Stimulated activated CD8-positive, alpha-beta memory T cell treated with anti-CD3 and anti-CD28 coated beads, Interleukin-7, amount 100 ng/mL, for 48 hours (primary cell): ENCODE measurements around the gene AHNAK.

ENCODE experiments used
- DNase-seq, 2 donors: peaks; one replicate each; pipeline ENCODE4 v3.0.0-alpha.2; 2020; ENCODE audit warnings: low read depth in 1 of 2; ENCODE audit errors: extremely low read depth in 1 of 2

The AHNAK gene

DNA sequence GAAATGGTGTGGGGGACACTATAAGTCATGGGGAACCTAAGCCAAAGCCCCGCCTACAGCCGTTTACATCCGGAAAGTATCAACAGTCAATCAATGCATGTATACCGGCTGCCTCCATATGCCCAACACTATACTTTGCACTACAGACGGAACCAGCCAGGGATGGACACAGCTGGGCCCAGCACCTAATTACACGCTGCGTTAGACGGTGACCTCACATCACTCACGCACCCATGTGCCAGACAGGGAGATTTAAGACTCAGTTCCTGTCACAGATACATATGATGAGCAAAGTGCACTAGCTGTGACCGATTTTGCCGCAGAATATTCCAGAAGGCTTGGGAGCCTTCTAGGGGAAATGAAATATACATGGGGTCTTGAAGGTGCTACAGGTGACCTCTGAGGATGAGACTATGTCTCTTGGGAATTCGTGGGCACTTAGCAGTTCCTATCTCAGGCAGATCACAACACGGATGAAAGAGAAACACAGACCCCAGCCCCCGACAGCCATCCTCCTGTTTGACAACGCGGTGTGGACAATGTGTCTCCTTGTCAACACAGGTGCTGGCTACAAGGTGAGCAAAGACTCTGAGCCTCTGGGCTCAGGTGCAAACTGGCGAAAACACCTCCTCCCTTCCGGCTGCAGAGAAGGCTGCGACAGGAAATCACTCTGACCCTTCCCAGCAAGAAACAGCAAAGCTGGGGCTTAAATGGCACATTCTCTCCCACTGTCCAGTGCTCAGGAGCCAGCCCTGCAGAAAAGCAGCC, 8.0 kb downstream of the AHNAK start:
- no peak for DNase-seq

DNA sequence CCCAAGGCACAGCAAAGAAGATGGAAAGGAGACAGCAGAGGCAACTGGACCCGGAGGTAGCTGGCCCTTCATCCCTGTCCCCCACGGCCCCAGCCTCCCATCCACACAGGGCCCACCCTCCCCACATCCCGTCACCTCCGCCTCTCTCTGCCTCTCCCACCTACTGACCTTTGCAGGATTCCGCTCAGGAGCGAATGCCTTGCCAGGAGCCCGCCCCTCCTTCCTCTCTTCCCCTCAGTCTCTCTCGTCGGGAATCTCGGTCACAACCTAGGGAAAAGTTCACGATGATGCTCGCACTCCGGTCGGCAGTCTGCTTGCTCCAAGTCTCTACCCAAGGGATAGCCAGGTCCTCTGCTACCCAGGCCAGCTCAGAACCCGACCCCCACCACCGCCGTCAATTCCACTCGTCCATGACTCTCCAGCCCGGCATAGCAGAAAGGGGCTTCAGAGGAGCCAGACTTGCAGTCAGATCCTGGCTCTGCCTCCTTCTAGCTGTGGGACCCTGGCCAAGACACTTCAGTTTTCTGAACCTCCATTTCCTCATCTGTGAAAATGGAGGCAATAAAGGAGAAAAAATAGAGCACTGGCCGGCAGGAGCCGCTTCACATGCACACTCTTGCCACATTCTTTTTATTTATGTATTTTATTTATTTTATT, 10.2 kb downstream of the AHNAK start:
- DNase-seq: no peak

DNA sequence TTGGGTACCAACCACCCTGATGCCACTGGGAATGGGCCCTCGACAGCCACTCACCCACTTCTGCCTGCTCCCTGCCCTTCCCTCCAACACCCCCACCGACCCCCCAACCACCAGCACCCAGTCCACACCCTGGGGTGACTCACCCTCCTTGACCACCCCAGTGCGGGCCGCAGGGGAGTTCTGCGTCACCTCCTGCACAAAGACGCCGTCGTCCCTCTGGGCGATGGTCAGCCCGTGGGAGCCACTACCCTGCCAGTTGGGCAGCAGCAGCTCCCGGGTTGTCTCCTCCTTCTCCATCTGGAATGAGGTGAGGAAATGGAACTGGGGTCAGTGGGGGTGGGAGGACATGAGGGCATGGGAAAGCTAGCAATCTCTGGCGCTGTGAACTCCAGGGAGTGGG, 10.8 kb downstream of the AHNAK start:
- DNase-seq: no peak

DNA sequence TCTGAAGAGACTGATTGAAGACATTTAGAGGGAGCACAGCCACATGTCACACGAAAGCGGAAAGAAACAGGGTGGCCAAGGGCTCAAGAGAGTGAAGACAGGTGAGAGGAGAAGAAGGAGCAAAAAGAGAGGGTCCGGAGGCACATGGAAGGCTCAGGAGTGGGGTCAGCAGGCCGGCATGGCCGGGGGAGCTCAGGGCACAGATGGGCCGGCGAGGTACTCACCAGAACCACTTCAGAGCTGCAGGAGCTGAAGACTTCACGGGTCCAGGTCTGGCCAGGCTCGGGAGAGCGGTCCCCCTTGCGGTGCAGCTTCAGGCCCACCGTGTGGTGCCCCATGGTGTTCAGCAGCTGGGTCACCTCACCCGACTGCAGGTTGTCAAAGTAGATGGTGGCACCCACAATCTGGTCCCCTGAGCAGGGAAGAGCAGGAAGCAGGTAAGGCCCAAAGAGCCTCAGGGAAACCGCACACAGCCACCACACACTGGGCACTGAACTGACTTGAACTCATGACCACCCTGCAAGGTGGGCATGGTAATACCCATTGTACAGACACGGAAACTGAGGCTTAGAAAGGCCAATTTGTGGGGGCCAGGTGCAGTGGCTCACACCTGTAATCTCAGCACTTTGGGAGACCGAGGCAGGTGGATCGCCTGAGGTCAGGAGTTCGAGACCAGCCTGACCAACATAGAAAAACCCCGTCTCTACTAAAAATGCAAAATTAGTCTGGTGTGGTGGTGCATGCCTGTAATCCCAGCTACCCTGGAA, 11.6 kb downstream of the AHNAK start:
- no peak for DNase-seq

DNA sequence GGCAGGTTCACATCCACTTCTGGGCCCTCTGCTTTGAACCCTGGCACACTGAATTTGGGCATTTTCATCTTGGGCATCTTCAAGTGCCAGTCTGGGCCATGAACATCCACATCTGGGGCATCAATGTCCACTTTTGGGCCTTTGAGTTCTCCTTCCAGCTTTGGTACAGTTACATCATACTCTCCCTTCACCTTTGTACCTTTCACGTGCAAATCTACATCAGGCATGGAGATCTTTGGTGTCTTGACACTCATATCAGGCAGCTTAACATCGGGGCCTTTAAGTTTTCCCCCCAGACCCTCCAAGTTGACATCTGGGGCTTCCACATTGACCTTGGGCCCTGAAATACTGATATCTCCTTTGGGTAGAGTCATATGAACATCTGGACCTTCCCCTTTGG, 14.5 kb downstream of the AHNAK start:
- no peak for DNase-seq

DNA sequence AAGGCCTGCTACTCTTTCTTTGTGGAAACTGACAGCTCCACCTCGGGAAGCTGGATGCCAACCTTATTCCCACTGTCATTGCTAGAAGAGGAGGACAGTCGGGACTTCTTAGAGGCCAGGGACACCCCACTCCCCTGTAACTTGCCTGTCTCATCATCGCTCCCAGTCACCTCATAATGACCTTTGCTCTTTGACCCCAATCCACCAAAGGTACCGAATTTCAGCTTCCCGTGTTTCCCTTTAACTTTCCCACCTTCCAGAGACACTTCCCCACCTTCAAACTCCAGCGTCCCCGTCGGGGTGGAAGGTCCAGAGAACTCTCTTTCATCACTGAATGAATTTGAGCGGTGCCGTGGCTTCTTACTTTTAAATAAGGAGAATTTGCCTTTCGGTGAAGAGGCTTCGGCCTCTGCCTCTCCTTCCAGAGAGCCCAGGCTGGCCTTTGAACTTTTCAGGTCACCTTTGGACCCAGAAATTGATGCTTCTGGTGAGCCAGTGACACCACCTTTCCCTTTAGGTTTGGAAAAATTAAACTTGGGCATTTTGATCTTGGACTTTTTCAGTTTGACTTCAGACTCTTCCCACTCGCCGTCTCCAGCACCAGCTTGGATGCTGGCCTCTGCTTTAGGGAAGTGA, 29.8 kb downstream of the AHNAK start:
- no peak for DNase-seq

DNA sequence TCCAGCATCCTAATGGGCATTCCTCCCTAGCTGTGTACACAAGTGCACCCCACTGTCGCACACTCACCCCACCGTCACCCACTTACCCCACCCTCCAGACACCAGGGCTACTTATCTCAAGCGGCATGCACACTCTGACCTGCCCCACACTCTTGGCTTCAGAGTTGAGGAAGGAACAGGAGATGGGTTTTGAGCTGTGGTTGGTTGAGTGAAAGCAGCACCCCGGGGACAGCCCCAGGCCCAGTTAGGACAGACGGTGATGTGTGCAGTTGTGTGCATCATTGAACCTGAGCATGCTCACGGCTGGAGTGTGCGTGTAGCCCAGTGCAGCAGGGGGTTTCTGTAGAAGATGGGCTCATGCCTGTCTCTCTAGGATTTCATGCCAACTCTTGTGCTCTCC, 32.5 kb downstream of the AHNAK start:
- DNase-seq: no peak

DNA sequence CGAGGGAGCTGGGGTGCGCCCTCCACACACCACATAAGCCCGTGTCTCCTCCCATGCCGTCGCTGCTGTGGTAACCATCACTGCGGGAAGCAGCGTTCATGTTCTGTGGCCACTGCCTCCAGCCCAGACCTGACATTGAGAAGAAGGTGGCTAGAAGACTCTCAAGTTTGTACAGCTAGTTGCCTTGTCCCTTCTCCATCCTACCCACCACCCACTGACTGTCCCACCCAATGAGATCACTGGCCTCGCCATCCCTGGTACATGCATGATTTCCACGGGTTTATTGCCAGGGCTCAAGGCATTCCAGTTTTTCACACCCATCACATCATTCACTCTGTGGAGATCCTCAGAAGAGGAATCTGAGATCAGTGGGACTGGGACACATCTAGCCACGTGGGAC, 33.0 kb downstream of the AHNAK start:
- DNase-seq: no peak

DNA sequence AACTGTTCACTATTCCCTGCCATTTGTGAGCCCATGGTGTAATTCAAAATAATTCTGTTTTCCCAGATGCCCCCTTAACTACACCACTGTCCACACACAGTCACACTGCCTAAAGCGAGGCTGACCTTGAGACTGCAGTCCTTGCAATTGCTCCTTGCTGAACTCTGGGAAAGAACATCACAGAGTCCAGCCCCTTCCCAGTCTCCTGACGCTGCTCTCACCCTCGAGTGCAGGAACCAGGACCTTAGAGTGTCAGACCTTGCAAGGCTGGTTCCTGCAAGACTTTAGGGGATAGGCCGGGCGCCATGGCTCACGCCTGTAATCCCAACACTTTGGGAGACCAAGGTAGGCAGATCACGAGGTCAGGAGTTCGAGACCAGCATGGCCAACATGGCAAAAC, 33.6 kb downstream of the AHNAK start:
- DNase-seq: no peak

DNA sequence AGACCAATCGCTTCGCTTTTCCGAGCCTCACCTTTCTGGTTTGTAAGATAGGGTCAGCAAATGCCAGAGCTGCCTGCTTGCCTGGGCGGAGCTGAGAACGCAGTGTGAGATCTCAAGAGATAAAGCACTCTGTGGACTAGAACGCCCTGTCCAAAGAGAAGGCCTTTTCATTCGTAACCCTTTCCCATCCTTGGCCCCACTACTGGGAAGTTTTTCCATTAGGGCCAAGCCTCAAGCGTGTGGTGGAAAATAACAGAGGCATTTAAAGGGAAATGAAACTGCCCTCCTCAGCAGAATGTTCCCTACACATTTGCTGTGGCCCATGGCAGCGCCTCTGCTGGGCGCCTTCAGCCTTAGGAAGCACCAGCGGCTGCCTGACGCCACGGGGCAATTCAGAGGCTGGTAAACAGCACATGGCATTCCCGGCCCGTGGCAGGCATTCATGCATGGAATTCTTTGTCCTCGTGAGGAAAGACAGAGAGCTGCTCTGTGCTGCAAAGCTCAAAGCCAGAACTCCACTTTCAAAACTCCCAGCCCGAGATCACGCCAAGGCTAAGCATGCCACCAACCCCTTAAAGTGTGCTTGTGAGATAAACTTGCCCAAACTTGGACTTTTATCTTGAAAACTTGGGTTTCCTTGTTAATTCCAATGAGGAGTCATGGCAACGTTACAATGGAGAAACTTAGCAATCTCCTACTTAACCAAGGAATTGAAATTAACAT, 38.1 kb downstream of the AHNAK start:
- no peak for DNase-seq

DNA sequence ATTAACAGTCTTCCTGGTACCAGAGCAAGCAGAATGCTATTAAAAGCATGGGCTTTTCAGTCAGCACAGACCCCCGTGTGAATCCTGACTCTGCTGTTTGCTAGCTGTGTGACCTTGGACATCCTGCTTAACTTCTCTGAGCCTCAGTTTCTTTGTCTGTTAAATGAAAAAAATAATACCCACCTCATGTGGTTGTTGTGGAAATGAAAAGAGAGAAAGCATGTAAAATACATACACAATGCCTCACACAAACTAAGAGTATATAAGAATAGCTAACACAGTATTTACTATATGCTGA, 39.5 kb downstream of the AHNAK start:
- no peak for DNase-seq

DNA sequence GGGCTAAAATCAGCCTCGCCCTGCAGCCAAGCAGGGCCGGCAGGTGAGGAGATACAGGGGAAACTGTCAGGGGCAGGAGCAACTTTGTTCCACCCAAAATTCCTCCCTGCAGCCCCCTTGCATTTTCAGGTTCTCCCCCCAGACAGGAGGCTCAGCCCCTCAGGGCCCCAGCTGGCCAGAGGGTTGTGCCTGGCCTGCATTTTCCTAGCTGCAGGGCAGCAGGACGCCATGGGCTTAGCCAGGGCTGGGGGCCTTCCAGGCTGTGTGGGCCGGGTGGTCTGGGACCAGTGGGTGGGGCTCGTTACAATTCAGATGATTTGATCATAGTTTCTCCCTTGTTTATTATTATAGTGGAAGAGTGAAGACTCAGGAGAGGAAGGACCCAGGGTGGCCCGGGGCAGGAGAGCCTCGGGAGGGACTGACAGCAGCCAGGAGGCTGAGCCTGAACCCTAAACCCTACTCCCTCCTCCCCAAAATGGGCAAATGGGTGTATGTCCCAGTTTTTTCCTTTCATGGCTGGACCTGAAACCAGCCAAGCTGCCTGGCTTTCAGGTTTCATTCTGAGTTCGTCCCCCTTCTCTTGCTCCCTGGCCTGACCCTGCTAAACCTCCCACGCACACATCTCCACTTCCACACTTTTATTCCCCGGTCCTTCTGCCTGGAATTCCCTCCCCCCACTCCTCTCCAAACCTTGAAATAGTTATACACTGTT, 40.0 kb downstream of the AHNAK start:
- DNase-seq: no peak

DNA sequence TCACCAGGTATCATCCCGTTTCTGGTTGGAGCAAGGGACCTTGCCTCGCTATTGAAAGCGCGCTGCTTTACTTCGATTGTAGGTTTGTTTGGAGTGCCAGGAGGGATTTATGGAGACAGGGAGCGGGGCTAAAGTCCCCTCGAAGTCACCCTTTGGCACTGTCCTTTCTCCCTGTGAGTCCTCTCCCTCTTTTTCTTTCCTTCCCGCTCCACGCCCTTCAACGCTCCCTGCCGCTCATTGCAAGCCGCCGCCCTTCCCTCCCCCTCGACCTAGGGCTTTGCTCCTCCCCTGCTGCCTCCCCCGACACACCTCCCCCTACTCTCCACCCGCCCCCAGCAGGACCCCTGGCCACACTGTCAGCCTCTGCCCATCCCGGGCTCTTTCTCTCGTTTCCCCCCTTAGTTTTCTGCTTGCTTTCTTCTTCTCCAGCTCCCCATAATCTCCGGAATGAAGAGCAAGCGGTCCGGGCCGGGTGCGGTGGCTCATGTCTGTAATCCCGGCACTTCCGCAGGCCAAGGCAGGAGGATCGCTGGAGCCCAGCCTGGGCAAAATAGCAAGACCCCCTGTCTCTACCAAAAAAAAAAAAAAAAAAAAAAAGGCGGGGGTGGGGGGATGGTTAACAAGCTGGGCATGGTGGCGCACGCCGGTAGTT, 41.0 kb downstream of the AHNAK start:
- DNase-seq: no peak

DNA sequence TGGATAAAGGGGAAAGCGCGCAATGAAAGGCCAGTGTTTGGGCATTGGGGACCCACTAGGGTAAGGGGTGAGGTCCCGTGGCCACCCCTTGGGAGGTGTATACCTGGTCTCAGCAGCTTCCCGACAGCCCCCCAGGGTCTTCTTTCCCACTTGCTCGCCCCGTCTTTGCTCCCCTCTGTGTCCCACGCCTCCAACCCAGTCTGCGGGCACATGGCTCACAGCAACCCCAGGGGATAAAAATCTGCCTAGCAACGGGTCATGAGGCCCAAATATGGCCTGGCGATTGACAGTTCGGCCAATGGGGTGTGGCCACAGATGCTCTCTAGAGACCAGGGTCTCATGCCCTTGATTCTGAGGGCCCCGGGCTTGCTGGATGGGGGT, 41.6 kb downstream of the AHNAK start:
- DNase-seq: no peak

DNA sequence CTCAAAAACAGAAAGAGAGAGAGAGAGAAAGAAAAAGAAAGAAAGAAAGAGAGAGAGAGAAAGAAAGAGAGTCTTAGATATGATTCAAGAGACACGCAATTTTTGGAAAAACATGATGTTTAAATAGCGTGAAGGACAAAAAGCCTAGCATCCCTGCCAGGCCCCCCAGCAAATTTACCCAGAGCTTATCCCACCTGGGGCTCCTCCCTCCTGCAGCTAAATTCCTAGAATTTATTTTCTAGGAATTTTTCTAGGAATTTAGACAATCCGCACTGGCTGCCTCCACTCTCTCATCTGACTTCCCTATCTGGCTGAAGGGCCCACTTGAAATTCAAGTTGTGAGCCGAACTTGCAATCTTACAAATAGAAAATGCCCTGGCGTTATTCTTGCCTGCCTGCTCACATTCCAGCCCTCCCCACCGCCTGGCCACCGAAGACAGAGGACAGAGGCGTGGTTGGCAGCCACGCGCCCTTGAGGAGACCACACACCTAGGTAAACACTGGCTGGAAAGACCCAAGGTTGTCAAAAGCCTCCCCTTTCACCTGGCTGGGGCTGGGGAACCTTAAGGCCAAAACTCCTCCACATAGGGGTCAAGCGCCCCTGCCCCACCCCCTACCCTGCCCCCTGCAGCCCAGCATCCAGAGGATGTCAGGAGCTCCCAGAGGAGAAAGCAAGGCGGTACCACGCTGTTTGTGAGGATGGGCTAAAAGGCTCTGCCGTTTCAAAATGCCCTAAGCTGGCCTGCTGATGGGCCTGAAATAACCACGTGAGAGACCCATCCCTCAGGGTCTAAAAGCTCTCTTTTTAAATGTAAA, 42.2 kb downstream of the AHNAK start:
- no peak for DNase-seq

DNA sequence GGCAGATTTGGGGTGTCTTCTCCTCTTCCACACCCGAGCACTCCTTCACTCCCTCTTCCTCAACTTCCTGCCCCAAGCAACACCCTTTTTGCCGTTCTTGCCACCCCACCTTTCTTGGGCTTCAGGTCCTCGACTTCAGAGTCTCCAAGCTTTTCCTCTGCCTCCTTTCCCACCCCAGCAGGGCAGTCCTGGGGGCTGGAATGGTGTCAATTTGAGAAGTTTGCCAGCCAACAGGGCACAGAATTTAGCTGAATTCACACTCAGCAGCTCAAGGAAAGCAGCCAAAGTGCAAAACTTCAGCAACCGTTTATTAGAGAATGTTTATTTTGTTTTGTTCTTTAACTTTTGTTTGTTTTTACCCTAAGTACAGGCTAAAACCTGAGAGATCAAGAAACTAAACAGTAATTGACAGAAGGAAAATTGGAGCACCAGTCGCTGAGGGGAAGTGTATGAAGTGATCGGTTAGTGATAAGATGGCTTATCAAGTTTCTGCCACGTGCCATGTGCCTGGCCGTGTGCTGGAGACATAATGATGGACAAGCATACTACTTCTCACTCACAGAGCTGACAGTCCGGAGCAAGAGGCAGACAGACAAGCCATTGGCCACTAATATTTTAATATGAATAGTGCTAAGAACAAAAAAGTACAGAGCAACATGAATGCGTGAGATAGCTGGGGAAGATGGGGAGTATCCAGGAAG, 44.4 kb downstream of the AHNAK start:
- no peak for DNase-seq

DNA sequence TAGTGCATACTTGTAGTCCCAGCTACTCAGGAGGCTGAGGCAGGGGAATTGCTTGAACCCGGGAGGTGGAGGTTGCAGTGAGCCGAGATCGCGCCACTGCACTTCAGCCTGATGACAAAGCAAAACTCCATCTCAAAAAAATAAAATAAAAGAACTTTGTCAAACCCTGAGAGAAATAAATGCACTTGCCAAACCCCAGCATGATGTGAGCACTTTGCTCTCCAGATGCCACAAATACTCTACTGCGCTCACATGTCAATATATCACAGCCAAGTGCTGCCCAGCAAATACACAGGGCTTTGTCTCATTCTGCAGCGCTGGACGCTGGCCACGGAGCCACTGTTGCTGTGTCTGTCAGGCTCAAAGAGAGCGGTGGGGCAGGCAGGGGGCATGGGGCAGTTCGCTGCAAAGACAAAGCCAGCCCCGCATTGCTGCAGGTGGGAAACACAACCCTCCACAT, 45.1 kb downstream of the AHNAK start:
- DNase-seq: no peak

DNA sequence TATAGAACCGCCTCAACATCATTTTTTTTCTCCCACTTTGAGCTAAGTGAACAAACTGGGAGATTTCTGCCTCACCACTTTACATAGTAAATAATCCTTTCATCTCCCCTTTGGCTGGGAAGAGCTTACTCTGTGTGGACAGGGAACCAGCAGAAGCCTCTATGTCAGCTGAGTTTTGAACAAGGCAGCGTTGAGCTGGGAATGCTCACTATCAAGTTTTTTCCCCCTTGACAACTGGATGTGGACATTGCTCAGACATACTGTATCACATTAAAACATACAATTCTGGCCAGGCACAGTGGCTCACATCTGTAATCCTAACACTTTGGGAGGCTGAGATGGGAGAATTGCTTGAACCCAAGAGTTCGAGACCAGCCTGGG, 46.0 kb downstream of the AHNAK start:
- no peak for DNase-seq
